Mammary epithelial cell (primary cell): ENCODE measurements around the gene TFDP1.

ENCODE experiments used
- EZH2 ChIP-seq: IDR thresholded peaks from 2 replicates; pipeline ENCODE4 v1.6.1; 2012; ENCODE audit warnings: low read length, inconsistent platforms, borderline replicate concordance
- TF ChIP-seq, protein P1 (sequence below), 2 donors: IDR thresholded peaks in 1 of 2; conservative IDR thresholded peaks in 1 of 2; 2 replicates each; pipeline ENCODE4 v1.5.1; 2011 to 2012; ENCODE audit warnings: inconsistent platforms in 2 of 2, low read length in 2 of 2, mild to moderate bottlenecking in 2 of 2, control low read depth in 1 of 2, low read depth in 1 of 2; ENCODE audit not compliant: insufficient read depth in 1 of 2; ENCODE audit errors: extremely low read depth in 1 of 2

DNA sequence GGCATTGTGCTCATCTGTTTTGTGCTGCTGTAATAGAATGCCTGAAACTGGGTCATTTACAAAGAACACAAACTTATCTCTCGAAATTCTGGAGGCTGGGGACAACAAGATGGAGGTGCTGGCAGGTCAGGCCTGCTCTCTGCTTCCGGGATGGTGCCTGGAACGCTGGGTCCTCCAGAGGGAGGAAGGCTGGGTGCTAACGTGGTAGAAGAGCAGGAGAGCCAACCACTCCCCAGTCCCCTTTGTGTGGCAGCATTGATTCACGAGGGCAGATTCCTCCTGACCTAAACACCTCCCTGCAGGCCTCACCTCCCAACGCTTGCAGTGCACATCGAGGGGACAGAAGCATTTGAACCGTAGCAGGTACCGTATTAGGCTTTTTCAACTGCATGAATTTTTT, 34.1 kb upstream of the TFDP1 start:
- TF ChIP-seq, protein P1, sequence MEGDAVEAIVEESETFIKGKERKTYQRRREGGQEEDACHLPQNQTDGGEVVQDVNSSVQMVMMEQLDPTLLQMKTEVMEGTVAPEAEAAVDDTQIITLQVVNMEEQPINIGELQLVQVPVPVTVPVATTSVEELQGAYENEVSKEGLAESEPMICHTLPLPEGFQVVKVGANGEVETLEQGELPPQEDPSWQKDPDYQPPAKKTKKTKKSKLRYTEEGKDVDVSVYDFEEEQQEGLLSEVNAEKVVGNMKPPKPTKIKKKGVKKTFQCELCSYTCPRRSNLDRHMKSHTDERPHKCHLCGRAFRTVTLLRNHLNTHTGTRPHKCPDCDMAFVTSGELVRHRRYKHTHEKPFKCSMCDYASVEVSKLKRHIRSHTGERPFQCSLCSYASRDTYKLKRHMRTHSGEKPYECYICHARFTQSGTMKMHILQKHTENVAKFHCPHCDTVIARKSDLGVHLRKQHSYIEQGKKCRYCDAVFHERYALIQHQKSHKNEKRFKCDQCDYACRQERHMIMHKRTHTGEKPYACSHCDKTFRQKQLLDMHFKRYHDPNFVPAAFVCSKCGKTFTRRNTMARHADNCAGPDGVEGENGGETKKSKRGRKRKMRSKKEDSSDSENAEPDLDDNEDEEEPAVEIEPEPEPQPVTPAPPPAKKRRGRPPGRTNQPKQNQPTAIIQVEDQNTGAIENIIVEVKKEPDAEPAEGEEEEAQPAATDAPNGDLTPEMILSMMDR (conservative IDR thresholded peaks at IDR 0.05 in 1 of 2, IDR thresholded peaks at IDR 0.05 in 1 of 2; ENCODE audit: extremely low read depth in 1 of 2, insufficient read depth in 1 of 2, low read depth in 1 of 2, low read length in 2 of 2) = no peak
- no peak for TF ChIP-seq EZH2
